Measurements from ENCODE around the gene DCT. TPM values are rescaled to one million over a fixed set of nuclear protein-coding genes. Genes with fewer than 3 reads are reported as not detected.

The DCT gene
- total and polyA plus RNA-seq, 10 donors, result 0.02 to 0.77 (median 0.19) TPM; not detected in 2

DNA sequence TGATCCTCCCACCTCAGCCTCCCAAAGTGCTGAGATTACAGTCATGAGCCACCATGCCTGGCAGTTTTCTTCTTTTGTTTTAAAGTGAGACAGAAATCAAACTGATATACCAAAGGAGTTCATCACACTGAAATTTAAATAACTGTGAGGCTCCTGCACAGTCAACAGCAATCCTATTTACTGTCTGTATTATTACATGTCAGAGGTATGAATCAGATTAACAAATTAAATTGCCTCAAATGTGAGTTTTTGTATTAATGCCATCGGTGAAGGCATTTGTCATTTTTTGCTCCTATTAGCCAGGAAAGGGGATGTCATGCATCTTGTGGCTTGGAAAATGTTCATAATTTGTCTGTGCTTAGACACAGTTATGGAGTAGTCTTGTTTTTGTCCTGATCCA lies 20.4 kb downstream of the DCT start:
- no peak for DNase-seq
- WGBS, 5 donors, result 82 to 98% (median 97%) methylated on average over 1 of the region's 1 CpG
- intact Hi-C loops (cut with DNase I; ENCODE audit: low total_unique reads), result no loop called here
- no peak overlapping the region for H3K4me3 ChIP-seq
- H3K27me3 ChIP-seq (replicated peaks in 1 of 7), result no peaks in the 10 kb centered on the region
- TF ChIP-seq, protein P1, sequence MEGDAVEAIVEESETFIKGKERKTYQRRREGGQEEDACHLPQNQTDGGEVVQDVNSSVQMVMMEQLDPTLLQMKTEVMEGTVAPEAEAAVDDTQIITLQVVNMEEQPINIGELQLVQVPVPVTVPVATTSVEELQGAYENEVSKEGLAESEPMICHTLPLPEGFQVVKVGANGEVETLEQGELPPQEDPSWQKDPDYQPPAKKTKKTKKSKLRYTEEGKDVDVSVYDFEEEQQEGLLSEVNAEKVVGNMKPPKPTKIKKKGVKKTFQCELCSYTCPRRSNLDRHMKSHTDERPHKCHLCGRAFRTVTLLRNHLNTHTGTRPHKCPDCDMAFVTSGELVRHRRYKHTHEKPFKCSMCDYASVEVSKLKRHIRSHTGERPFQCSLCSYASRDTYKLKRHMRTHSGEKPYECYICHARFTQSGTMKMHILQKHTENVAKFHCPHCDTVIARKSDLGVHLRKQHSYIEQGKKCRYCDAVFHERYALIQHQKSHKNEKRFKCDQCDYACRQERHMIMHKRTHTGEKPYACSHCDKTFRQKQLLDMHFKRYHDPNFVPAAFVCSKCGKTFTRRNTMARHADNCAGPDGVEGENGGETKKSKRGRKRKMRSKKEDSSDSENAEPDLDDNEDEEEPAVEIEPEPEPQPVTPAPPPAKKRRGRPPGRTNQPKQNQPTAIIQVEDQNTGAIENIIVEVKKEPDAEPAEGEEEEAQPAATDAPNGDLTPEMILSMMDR (IDR thresholded peaks at IDR 0.05 in 8 of 11, conservative IDR thresholded peaks at IDR 0.05 in 3 of 11), result no peak
- TF ChIP-seq POLR2A (IDR thresholded peaks at IDR 0.05) (no peak), POLR2AphosphoS5 (IDR thresholded peaks at IDR 0.05) (no peak)
- no peaks in the 10 kb centered on the region for H3K4me1 ChIP-seq
- no peaks in the 10 kb centered on the region for H3K9me3 ChIP-seq
- H3K36me3 ChIP-seq, result no peaks in the 10 kb centered on the region
- H3K27ac ChIP-seq, result no peak overlapping the region

DNA sequence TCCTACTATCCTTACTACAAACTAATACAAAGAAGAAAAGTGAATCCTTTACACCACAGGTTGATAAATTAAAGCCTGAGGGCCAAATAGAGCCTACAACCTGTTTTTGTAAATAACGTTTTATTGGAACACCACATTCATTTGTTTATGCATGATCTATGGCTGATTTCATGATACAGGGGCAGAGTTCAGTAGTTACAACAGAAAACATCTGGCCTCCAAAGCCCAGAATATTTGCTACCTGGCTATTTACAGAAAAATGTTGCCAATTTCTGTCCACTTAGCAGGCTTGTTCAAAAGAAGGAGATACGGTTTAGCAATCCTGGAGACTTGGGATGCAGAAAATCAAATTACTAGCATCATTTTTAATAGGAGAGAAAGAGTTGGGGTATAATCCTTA lies 24.1 kb downstream of the DCT start:
- Histone ChIP-seq H3K36me3 (no peaks in the 10 kb centered on the region), H3K4me1 (no peaks in the 10 kb centered on the region), H3K27me3 (replicated peaks in 1 of 7) (peaks cover 0 to 4% (median 0%) of the 10 kb centered on the region in 7 donors), H3K4me3 (no peak overlapping the region), H3K27ac (no peak overlapping the region), H3K9me3 (no peaks in the 10 kb centered on the region)
- no peak for DNase-seq
- intact Hi-C loops (cut with DNase I; ENCODE audit: low total_unique reads), result no loop called here
- 72 to 87% (median 79%) methylated on average over 2 of the region's 2 CpGs for WGBS, 5 donors
- TF ChIP-seq POLR2AphosphoS5 (IDR thresholded peaks at IDR 0.05), result no peak
- TF ChIP-seq, protein P1 (IDR thresholded peaks at IDR 0.05 in 8 of 11, conservative IDR thresholded peaks at IDR 0.05 in 3 of 11), result no peak
- no peak for TF ChIP-seq POLR2A (IDR thresholded peaks at IDR 0.05)

DNA sequence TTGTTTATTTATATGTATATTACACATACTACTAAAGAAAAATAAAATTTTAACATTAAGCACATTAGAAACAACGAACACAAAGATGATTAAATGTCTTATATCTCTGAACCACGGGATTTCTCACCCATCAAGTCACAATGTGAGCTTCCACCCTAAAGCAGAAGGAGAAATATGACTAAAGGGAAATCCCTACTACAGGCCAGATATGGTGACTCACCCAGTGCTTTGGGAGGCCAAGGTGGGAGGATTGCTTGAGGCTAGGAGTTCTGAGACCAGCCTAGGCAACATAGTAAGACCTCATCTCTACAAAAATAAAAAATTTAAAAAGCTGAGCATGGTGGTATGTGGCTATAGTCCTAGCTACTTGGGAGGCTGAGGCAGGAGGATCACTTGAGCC lies 24.6 kb downstream of the DCT start:
- H3K4me1 ChIP-seq, result no peaks in the 10 kb centered on the region
- H3K9me3 ChIP-seq, result peaks cover 0 to 4% (median 0%) of the 10 kb centered on the region in 8 donors
- no peaks in the 10 kb centered on the region for H3K36me3 ChIP-seq
- intact Hi-C loops (cut with DNase I; ENCODE audit: low total_unique reads), result no loop called here
- DNase-seq, result no peak
- TF ChIP-seq, protein P1 (IDR thresholded peaks at IDR 0.05 in 8 of 11, conservative IDR thresholded peaks at IDR 0.05 in 3 of 11), result no peak
- no peak for TF ChIP-seq POLR2AphosphoS5 (IDR thresholded peaks at IDR 0.05)
- no peak for TF ChIP-seq POLR2A (IDR thresholded peaks at IDR 0.05)
- no peak overlapping the region for H3K4me3 ChIP-seq
- no peak overlapping the region for H3K27ac ChIP-seq
- 59 to 85% (median 80%) methylated on average over 2 of the region's 2 CpGs for WGBS, 5 donors
- peaks cover 0 to 4% (median 0%) of the 10 kb centered on the region in 7 donors for H3K27me3 ChIP-seq (replicated peaks in 1 of 7)

DNA sequence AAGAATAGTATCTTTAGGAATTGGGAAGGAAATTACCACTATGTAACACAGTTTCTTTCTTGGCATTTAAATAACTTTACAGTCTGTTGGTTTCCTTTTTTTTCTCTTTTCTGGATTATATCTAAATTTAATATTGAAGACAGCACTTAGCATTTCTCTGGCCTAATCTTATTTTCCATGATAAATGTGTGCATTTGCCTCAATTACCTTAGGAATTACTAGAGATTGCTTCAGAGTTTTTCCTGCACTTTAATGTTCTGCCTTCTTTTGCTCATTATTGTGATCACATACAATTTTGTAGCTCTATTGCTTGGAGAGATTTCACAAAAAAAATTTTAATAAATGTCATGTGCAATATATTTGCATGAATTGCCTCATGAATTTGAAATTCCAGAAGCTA lies 25.1 kb downstream of the DCT start:
- Histone ChIP-seq H3K27ac (no peak overlapping the region), H3K27me3 (replicated peaks in 1 of 7) (peaks cover 0 to 4% (median 0%) of the 10 kb centered on the region in 7 donors), H3K36me3 (no peaks in the 10 kb centered on the region), H3K9me3 (peaks cover 0 to 7% (median 0%) of the 10 kb centered on the region in 8 donors), H3K4me1 (no peaks in the 10 kb centered on the region), H3K4me3 (no peak overlapping the region)
- intact Hi-C loops (cut with DNase I; ENCODE audit: low total_unique reads), result no loop called here
- DNase-seq, result no peak
- TF ChIP-seq, protein P1 (IDR thresholded peaks at IDR 0.05 in 8 of 11, conservative IDR thresholded peaks at IDR 0.05 in 3 of 11), result no peak
- TF ChIP-seq POLR2A (IDR thresholded peaks at IDR 0.05) (no peak), POLR2AphosphoS5 (IDR thresholded peaks at IDR 0.05) (no peak)
